GM12874 (cell line): Measurements from ENCODE around the gene GABRA5.

Source experiments
- TF ChIP-seq, protein P1 (sequence below): IDR thresholded peaks from 2 replicates; pipeline ENCODE4 v1.5.1; 2011; ENCODE audit warnings: low read depth, mild to moderate bottlenecking, control low read depth, low read length, moderate library complexity; ENCODE audit not compliant: insufficient read depth

The GABRA5 gene

DNA sequence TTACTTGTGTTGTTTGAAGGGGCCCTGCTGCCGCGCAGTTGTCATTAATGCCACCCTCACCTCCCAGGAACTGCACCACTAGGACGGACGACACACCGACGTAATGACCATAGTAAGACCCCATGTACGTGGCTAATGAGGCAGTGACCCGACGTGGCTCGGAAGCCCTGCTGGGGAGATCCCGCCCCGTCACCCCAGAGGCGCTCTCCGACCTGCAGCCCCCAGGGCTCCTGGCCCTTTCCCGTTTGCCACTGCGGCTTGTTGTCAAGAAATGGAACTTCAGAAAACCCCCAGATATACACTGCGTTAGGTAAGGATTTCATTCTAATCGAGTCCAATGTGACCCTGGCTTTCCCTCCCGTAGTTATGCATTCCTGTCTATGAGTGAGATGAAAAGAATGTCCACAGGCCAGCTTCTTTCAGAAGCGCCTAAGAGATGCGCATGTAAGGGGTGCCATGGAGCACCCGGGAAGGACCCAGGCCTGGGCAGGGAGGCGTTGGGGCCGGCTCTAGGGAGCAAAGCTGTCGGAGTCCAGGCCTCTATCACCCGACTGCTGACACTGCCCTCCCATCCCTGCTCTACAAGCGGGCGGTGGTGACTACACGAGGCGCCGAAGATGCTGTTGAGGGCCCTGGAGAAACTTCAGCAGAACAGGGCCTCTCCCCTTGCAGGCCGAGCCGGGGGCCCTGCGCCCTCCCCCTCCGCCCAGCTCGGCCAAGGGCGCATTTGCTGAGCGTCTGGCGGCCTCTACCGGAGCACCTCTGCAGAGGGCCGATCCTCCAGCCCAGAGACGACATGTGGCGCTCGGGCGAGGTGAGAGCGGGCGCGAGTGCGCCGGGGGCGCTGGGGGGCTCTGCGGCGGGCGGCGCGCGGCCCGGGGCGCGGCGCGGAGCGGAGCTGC lies at the start of gene GABRA5:
TSS of gene GABRA5 (plus strand) at position 765 of the 902 bp plus-strand sequence. CDS start 2,187 bp downstream, outside the sequence.
- TF ChIP-seq, protein P1, sequence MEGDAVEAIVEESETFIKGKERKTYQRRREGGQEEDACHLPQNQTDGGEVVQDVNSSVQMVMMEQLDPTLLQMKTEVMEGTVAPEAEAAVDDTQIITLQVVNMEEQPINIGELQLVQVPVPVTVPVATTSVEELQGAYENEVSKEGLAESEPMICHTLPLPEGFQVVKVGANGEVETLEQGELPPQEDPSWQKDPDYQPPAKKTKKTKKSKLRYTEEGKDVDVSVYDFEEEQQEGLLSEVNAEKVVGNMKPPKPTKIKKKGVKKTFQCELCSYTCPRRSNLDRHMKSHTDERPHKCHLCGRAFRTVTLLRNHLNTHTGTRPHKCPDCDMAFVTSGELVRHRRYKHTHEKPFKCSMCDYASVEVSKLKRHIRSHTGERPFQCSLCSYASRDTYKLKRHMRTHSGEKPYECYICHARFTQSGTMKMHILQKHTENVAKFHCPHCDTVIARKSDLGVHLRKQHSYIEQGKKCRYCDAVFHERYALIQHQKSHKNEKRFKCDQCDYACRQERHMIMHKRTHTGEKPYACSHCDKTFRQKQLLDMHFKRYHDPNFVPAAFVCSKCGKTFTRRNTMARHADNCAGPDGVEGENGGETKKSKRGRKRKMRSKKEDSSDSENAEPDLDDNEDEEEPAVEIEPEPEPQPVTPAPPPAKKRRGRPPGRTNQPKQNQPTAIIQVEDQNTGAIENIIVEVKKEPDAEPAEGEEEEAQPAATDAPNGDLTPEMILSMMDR: no peak

DNA sequence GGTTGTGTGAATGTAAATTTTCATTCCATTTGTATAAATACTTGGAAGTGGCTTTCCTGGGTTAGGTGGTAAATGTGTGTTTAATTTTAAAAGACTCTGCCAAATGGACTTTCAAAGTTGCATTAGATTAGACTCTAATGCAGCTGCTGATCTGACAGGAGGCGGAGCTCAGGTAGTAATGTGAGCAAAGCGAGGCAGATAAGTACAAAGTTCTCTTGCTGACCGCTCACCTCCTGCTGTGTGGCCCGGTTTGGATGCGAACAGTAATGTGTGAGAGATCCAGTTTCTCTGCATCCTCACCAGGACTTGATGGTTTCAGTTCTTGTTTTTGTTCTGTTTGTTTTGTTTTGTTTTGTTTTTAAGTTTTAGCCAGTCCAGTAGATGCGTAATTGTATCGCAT lies 34.9 kb upstream of the GABRA5 start:
- TF ChIP-seq, protein P1: no peak

DNA sequence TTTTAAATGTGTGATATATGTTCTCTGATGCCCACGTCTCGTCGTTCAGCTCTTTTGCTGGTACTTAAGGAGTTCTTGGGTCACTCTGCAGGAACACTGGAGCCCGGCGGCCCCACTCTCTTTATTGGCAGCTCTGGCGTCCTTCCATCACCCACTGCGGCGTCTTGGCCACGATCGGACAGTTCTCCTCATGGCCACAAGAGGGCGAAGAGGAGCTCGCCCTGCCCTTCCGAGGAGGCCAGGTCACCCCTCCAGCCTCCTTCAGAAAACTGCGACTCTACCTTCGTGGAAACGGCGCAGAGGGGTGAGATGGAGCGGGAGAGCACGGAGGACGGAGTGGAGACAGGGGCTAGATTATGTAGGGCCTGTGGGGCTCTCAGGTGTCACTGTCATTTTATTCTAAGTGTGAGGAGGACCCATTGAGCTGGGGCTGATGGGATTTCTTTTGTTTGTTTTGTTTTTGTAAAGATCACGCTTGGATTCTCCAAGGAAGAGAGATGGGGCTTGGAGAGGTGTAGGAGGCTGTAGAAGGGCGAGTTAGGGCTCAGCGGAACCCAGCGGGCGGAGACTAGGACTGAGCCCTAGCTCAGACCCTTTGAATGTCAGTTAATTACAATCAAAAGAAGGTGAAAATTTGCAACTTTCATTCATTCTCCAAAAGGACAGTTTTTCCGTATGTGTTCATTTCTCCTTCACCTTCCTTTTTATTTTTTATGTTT lies 28.0 kb upstream of the GABRA5 start:
- TF ChIP-seq, protein P1: peak; percentile 56

DNA sequence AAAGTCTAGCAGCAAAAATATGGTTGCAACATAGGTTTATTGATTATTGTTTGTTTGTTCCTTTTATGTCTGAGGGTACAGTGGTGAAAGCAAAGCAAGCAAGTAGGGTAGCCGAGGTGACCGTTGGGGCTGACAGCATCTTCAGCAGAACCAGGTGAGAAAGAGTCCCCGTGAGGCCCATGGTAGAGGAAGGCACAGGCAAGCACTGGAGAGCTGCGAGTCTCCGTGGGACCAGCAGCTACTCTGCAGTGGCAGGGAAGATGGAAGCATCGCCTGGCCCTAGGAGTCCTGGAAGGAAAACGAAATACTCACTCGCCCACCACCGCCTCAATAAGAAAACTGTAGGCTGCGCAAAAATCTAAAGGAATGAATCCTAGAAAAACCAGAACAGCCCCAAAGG lies 25.3 kb upstream of the GABRA5 start:
- TF ChIP-seq, protein P1: no peak

DNA sequence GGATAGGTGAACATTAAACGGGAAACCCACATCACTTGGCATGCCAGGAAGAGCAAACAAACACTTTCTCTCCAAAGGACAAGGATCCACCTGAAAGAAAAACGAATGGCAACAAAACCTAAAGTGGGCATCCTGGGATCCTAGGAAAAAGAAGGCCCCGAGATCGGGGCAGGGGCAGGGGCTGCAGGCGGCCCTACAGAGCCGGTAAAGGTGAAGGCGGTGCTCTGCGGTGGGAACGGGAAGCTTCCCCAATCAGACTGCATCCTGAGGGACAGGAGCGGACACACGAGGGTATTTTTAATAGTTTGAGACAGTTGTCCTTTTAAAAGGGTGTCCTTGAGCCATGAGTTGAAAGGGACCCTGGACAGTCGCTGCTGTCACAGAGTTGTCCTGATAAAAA lies 24.9 kb upstream of the GABRA5 start:
- TF ChIP-seq, protein P1: no peak

DNA sequence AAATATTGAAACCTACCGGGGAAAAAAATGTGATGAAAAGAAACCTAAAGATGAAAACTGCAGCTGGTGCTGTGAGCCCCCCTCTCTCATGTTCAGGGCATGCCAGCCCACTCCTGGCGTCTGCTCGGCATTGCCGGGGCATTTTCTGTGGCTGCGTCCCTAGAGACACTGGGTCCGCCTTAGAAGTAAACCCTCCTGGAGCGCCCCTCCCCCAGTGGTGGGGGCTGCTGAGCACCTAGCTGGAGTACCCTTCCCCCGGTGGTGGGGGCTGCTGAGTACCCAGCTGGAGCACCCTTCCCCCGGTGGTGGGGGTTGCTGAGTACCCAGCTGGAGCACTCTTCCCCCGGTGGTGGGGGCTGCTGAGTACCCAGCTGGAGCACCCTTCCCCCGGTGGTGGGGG lies 24.5 kb upstream of the GABRA5 start:
- TF ChIP-seq, protein P1: no peak

DNA sequence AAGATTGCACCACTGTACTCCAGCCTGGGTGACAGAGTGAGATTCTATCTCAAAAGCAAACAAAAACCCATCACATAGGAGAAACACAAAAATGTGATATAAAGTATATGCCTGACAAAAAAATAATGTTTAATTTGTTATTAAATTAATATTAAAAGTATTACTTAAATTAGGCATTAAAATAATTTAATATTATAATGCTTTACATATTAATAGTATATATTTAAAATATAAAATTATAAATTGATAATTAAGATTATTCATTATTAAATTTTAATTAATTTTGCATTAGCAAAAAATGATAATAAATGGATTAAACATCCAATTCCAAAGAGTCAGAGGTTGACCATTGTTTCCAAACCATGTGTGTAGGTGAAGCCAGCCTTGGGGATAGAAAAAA lies 22.0 kb upstream of the GABRA5 start:
- TF ChIP-seq, protein P1: no peak
